Activated T-cell treated with anti-CD3 and anti-CD28 coated beads for 4 hours (primary cell): ENCODE measurements around the gene MANF.

Experiments
- DNase-seq: peaks from one replicate; pipeline ENCODE4 v3.0.0-alpha.2; 2020

The MANF gene

DNA sequence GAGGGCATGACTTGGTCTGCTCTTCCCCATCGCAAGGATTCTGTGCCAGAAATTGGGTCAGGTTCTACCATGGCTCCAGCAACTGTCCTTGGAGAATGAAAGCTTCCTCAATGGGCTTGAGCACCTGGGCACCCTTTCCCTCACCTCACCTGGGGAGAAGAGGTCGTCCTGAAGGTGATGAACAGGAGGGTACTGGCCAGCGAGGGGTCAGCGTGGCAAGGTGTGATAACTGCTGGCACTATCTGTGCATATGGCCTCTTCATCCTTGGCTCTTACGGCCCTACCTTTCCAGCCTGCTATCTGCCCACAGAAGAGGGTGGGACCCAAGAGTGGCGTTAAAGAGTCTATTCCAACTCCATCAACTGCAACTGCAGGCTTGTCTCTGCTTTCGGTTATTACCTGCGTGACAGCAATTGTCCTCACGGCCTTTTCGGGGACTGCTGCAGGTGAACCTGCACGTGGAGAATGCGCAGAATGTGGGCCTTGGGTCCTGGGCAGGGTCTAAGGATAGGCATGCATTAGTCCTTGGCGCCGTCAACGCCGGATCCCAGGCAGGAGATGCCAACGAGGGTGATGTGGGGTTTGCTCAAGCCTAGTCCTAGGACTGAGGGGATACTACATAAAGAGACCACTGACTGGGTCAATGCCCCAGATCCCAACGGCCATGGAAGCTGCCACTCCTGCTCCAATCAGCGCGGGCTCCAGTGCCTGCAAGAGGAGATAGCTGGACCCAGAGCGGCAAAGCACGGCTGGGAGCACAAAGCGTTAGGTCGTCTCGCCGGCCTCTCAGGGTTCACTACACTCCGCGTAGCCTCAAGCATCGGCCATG lies 5.4 kb downstream of the MANF start:
- no peak for DNase-seq

DNA sequence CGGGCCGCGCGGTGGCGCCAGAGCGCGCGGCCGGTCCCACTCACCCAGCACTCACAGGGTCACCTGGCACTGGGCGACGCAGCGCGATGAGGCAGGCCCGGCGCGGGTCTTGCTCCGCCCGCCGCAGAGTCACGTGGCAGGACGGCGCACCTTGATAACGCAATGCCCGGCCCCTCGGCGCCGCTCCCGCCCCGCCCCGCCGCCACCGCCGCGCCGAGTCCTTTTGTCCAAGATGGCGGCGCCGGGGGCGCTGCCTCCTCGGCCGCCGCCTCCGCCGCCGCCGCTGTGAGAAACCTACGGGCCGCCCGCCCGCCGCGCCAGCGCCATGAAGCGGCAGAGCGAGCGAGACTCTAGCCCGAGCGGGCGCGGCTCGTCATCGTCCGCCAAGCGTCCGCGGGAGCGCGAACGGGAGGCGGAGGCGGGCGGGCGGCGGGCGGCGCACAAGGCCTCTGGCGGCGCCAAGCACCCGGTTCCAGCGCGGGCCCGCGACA lies 6.0 kb downstream of the MANF start, which contains the start of gene RBM15B:
Gene RBM15B, plus strand, starts transcription at position 211 of the 491 bp plus-strand sequence. Its CDS starts 115 bp downstream, at position 326.
- DNase-seq: peak; percentile 90

DNA sequence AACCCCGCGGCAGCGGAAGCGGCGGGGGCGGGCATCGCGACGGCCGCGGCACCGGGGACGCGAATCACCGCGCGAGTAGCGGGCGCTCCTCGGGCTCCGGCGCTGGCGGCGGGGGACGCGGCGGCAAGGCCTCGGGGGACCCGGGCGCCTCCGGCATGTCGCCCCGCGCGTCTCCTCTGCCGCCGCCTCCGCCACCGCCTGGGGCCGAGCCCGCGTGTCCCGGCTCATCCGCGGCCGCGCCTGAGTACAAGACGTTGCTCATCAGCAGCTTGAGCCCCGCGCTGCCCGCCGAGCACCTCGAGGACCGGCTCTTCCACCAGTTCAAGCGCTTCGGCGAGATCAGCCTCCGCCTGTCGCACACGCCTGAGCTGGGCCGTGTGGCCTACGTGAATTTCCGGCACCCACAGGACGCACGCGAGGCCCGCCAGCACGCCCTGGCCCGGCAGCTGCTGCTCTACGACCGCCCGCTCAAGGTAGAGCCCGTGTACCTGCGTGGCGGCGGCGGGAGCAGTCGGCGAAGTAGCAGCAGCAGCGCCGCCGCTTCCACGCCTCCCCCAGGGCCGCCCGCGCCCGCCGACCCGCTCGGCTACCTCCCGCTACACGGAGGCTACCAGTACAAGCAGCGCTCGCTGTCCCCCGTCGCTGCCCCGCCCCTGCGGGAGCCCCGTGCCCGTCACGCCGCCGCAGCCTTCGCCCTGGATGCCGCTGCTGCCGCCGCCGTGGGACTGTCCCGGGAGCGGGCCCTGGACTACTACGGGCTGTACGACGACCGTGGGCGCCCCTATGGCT lies 6.7 kb downstream of the MANF start:
- no peak for DNase-seq

- DNase-seq: no peak
Measured at GRCh38 chr3:51392355-51393133, 7.5 kb downstream of the MANF start.

DNA sequence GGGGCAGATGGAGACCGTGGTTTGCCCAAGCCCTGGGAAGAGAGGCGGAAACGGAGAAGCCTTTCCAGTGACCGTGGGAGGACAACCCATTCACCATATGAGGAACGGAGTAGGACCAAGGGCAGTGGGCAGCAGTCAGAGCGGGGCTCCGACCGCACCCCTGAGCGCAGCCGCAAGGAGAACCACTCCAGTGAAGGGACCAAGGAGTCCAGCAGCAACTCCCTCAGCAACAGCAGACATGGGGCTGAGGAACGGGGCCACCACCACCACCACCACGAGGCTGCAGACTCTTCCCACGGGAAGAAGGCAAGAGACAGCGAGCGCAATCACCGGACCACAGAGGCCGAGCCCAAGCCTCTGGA lies 8.0 kb downstream of the MANF start:
- DNase-seq: no peak

DNA sequence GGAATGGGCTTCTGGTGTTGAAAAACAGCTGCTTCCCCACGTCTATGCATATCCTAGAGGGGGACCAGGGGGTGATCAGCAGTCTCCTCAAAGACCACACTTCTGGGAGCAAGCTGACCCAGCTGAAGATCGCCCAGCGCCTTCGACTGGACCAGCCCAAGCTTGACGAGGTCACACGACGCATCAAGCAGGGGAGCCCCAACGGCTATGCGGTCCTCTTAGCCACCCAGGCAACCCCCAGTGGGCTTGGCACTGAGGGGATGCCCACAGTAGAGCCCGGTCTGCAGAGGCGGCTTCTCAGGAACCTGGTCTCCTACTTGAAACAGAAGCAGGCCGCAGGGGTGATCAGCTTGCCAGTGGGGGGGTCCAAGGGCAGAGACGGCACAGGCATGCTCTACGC lies 8.5 kb downstream of the MANF start:
- DNase-seq: no peak

DNA sequence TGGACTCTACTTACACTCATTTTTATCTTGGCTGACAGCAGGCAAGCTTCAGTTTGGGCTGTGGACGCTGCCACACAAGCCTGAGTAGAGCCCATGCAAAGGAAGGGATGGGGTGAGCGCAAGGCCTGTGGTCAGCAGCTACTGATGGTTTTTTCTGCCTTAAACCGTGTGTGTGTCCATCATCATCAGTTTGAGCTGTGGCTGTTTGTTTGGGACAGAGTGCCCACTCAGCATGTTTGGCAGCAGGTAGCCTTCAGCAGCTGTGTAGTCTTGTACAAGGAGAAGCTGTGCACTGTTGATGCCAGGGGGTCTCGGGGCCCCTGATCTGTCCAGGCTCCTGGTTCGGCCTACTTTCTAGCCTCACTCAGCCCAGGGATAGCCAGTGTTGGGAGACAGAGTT lies 9.4 kb downstream of the MANF start:
- DNase-seq: no peak

GRCh38 chr3:51395493-51396213 lies 10.6 kb downstream of the MANF start:
- DNase-seq: no peak

DNA sequence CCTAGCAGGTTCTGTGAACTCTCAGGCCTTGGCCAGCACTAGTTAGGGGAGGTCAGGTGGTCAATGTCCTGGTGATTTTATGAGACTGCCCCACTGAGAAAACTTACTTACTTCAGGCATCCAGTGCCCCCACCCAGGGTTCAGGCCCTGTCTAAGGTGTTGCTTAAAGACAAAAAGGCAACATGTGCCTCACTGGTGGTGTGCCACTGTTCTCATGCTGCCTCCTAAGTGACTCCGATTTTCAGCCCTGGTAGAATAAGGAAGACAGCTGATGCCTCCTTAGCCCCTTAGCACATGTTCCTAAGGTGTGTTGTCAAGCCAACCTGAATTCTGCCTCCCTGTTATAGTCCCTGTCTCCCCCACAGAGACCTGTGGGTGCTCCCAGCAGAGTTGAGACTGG lies 11.3 kb downstream of the MANF start:
- DNase-seq: no peak

DNA sequence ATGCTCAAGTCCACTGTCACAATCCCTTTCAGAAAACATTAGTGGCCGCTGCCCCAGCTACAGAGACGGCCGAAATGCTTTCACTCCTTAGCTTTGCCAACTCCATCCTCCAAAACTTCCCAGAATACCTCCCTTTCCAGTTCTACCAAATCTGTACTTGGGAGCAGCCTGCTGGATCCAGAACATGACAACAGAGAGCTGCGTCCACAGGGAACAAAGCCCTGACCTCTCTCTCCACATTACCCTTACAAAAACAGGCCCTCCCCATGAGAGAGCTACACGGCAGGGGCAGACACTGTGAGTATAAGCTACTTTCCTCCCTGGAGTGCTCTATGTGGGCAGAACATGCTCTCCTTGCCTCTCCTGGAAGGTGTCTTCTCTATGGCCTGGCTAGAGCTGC lies 12.3 kb downstream of the MANF start:
- DNase-seq: no peak

DNA sequence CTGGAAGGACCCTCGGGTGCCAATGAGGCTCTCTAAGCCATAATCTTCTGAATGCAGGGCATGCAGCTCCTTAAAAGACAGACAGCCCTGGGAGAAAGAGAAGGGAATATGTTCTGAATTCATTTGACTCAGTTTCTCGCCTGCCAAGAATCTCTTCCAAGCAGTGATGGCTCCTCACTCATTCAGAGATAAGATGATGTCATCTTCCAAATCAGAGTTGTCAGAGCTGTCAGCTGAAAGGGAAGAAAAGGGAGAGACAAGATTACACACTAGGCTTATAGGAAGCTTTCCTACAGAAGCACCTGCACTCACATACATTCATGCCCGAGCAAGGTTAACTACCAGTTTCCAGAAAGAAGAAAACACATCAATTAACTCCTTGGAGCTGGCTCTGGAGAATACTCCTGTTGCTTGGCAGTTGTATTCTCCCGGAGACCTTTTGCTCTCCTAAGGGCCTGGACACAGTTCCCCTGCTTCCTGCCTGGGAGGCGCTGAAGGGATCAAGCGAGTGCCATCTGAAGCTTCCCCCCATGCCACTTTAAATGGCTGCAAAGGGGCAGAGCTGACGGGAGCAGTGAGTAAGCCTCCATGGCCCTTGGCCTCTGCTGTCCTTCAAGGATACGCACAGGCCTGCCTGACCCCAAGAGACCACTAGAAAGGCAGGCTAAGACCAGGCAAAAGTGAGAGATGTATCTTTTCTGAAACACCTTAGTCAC lies 13.7 kb downstream of the MANF start:
- DNase-seq: no peak

DNA sequence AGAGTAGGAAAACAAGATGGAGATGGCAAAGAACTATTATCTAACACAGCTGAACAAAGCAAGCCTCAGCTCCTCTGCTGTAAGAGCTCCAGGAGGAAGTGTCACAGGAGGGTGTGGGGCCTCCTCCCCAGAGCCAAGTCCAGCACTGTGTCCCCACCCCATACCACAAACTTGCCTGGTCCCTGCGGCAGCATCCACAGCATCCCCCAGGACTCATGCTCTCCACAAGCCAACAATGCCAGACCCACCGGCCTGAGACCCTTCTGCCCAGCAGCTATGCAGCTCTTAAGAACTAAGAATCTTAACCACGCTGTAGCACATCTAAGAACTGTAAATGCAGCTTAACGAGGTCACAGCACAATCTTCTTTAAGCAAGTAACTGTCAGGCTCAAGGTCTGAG lies 15.1 kb downstream of the MANF start:
- DNase-seq: no peak

DNA sequence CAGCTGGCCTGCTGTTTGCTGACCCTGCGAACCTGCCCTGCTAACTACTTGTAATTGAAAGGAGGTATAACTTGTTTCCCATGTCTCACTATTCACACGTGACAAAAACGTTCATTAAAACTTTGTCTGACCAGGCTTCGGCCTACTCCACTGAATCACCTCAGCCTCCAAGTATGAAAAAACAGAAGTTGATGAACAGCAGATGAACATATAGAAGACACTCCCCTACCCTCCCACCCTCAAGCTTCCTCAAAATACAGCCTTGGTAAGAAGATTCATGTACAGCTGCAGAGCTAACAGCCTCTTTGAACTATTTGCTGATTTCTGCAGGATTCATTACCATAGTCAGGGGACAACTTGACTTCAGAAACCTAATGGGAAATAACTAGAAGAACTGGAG lies 16.6 kb downstream of the MANF start:
- DNase-seq: no peak

GRCh38 chr3:51403675-51404074 lies 18.6 kb downstream of the MANF start:
- no peak for DNase-seq

DNA sequence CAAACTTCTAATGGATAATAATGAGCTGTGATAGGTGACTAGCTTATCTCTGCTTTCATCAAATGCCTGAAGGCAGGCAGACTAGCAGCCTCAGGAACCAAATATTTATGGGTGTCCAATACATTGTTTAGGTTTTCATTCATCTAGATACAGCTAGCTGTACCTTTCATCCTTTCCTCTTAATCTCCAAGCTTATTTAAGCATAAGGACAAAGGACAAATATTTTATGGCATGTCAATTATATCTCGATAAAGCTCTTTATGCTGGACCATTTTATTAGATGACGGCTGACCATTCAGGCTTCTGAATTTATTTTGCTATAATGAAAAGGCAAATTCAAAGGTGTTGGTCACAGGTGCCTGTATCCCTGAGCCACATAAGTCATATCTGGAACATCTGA lies 22.9 kb downstream of the MANF start:
- no peak for DNase-seq

DNA sequence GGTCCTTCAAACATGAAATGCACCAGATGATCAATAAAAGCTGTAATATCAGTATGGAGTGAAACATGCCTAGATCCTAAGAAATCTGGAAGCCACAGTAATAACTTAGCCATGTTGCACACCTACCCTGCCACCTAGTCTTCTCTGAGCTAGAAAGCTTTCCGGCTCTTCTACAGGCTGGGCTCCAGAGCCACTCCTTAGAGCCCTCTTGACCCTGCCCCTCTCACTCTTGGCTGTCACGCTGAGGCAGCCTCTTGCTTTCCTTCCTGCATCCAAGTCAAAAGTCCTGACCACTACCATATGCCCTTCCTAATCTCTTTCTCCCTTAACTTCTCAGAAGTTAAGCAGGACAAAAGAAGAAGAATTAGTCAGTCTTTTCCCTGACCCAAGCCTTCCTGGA lies 23.7 kb downstream of the MANF start:
- no peak for DNase-seq

DNA sequence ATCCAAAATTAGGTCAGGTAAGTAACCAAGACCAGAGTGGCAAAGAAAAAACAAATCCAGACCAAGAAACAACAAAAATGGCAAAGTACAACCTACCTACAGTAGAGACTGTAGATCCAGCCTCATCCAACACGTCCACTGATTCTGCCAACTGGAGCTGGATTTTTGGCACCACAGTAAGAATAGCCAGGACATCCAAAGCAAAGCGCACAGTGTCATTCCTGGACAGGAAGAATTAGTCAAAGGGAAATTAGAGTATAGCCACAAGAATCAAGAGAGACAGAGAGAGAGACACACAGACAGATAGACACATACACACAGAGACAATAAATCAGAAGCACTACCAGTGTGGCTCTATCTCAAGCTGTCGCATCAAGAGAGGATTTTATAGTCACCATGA lies 37.1 kb downstream of the MANF start:
- no peak for DNase-seq

GRCh38 chr3:51426921-51427320 lies 41.8 kb downstream of the MANF start:
- no peak for DNase-seq

DNA sequence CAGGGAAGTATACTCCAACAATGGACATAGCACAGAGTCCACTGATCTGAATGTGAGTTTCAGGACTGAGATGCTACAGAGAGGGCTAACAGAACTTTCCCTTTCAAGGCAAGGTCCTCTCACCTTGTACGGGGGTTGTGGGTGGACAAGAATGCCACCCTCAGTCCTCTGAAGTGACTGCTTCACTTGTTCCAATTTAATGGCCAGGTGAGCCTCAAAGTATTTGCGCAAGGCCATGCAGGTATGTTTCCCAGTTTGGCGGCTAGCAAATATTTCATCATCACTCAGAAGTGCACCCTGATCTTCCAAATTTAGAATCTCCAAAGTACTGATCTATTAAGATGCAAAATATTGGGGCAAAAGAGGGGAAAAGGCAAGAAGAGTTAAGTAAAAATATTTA lies 44.0 kb downstream of the MANF start:
- no peak for DNase-seq

DNA sequence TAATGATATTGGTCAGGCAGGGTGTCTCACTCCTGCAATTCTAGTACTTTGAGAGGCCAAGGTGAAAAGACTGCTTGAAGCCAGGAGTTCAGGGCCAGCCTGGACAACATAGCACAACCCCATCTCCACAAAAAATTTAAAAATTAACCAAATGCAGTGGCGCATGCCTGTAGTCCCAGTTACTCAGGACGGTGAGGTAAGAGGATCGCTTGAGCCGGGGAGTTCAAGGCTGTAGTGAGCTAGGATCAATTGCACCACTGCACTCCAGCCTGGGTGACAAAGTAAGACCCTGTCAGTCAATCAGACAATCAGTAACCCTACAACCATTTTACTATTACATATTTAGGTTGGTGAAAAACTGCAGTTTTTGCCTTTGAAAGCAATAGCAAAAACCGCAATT lies 49.0 kb downstream of the MANF start:
- no peak for DNase-seq

- peak; percentile 23 for DNase-seq
Measured at GRCh38 chr3:51434746-51435327, 49.7 kb downstream of the MANF start.
